ENCODE measurements around the gene RMND5B.

DNA sequence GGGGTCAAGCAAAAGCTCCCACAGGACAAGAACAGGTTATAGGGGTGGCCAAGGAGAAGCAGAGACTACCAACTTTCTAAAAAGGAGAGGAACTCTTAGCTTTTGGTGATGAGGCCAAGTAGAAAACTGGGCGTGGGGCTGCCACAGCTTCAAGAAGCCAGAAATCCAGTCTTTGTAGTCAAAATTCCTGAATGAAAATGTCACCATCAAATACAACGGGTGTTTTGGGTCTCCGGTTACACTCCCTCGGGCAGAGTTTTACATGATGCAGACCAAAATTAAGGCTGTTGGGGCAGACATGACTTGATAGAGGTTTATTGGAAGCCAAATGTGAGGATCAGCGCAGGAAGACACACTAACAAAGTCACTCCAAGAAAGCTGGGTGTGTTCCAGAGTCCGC, 46.9 kb upstream of the RMND5B start:
- TF ChIP-seq POLR2A (IDR thresholded peaks at IDR 0.05; ENCODE audit: low read length) (no peak), GATA1 (IDR thresholded peaks at IDR 0.05; ENCODE audit: low read depth, low read length) (no peak)

Measured in erythroblast (primary cell).